HG03175 (cell line): Measurements from ENCODE around the gene CACNA1D.
A peak's percentile ranks its signal among the peaks of the same experiment; 100 is the strongest.

Source experiments
- ATAC-seq: cut with Tn5 transposase; IDR thresholded peaks from one replicate; pipeline ENCODE4 v1.9.1; 2021; ENCODE audit warnings: mild to moderate bottlenecking, moderate library complexity; ENCODE audit not compliant: unreplicated experiment

CACNA1D gene

DNA sequence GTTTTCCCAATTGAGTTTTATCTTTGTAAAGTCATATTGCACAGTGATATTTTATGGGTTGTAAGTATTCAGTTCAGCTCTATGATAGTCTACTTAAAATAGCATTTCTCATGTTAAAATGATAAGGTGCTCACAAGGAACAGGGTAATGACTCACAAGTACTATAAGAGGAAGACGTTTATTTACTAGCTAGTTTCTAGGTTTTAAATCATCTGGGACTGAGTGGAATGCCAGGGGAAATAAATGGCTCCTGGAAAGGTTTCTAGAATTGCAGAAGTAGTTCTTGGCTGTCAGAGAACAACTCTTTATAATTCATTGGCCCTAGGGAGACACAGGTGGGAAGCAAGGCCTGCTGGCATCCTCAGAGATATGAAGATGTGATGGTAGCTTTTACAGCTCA, 239.0 kb downstream of the CACNA1D start:
- ATAC-seq = no peak

DNA sequence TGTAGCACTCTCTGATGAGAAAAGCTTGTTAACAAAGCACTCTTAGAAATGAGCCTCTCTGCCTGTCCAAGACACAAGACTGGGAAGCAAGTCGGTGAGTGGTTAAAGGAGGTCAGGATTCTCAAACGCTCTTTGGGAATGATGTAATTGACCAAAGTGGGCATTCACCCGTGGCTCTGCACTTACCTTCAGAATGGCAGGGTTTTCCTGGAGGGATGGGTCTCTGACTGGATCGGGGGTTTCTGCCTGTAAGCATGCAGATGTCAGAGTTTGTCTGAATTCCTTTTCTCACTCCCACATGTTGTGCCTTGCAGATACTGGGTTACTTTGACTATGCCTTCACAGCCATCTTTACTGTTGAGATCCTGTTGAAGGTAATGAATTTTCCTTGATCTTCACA, 245.6 kb downstream of the CACNA1D start:
- no peak for ATAC-seq

DNA sequence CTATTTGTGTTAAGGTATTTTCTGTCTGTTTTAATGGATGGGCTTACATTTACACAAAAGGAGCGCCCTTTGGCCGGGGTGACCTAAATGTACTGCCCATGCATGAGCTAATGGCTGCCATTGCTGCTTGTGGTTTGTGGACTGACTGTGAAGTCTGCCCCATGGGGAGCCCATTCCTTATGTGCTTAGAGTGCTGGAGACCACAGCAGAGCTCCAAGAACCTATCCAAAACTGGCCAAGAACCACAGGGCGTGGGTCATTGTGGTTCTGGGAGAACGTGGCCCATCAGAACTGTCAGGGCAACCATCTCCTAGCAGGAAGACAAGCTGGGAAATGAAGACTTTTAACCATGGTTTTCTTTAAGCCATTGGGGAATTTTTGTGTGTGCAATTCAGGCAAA, 246.5 kb downstream of the CACNA1D start:
- no peak for ATAC-seq

GRCh38 chr3:53744351-53744750, 249.9 kb downstream of the CACNA1D start:
- no peak for ATAC-seq

- ATAC-seq = no peak
These were observed 253.1 kb downstream of the CACNA1D start for GRCh38 chr3:53747559-53747958.

DNA sequence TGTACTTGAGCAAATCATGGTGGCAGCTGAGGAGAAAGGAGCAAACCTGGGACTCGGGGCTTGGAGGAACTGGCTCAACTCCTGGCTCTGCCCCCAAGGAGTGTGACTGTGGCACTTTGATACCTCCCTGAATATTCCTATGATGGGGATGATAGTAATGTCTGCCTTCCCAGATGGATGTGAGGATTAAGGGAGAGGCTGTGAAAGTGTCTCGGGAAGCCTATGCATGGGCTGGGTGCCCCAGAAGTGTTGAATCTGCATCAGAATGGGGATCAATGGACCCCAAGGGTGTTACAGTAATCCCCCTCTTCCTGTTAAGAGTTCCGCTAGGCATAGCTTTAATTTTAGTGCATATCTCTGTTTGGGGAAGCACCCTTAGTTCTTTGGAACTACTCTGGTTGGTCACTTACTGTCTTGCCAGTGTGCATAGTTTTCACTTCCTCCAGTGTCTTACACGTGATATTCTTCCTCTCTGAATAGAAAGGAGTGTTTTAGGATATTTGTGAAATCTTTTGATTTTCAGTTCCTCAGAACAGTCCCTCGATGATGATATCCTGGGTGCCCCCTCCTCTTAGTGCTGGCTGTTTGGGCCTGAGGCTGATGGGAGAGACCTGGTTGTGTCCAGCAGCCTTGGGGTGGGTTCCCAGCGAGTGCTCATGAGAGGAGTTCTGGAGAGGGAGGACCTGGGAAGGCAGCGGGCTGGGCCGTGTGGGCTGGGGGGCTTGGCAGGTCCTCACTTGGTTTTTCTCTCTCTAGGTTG, 254.3 kb downstream of the CACNA1D start:
- ATAC-seq = peak; percentile 82

GRCh38 chr3:53749448-53749847, 255.0 kb downstream of the CACNA1D start:
- no peak for ATAC-seq

DNA sequence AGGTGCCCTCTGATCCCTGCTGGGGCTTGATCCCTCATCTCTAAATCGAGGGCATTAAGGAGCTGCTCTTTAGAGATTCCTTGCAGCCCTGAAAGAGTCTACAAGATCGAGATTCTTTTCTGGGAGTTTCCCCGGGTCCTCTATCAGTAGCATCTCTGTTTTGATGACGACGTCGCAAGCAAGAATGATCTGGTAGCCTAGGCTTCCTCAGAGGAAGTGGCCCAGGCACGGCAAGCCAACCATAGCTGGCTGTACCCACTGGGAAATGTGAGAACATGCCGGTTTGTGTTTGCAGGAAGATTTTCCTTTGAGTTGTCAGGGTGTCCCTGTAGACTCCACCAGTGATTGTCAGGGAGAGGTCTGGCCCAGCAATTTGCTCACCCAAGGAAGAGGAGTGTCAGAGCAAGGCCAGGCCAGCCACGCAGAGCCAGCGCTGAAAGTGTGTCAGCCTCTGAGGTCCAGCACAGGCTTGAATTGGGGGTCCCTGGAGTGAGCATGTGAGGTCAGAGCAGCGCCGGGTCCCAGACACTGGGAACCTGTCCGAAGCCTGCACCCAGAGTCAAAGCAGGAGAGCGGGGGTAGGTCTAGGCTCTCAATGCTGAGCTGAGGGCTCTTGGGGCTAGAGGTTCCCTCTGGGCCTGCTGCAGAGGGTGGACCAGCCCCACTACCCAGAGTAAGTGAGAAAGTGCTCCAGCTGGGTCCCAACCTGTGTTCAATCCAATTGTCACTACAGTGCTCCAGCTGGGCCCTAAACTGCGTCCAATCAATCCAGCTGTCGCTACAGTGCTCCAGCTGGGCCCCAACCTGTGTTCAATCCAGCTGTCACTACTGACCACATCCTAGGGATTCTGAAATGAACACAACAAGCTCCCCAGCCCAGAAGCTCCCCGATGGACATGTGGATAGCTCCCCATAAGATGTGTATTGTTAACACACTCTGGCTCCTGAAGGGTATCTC, 256.1 kb downstream of the CACNA1D start:
- ATAC-seq = no peak

- no peak for ATAC-seq
These were observed 259.2 kb downstream of the CACNA1D start for GRCh38 chr3:53753518-53754183.

DNA sequence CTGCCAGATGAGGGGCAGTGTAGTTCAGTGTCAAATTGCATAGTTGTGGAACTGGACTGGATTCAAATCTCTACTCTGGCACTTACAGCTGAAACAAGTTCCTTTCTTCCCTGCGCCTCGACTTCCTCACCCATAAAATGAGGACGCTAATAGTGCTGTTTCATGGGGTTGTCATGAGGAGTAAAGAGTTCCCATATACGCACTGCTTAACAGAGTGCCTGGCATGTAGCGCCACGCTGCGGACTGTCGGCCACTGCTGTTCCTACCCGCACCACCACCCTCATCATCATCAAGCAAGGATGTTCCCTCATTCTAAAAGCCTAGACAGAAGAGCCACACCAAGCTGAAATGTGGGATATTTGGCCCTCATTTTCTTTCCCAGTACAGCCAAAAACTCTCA, 259.9 kb downstream of the CACNA1D start:
- no peak for ATAC-seq

GRCh38 chr3:53758846-53759245, 264.4 kb downstream of the CACNA1D start:
- no peak for ATAC-seq

GRCh38 chr3:53763353-53763752, 268.9 kb downstream of the CACNA1D start:
- ATAC-seq = no peak

DNA sequence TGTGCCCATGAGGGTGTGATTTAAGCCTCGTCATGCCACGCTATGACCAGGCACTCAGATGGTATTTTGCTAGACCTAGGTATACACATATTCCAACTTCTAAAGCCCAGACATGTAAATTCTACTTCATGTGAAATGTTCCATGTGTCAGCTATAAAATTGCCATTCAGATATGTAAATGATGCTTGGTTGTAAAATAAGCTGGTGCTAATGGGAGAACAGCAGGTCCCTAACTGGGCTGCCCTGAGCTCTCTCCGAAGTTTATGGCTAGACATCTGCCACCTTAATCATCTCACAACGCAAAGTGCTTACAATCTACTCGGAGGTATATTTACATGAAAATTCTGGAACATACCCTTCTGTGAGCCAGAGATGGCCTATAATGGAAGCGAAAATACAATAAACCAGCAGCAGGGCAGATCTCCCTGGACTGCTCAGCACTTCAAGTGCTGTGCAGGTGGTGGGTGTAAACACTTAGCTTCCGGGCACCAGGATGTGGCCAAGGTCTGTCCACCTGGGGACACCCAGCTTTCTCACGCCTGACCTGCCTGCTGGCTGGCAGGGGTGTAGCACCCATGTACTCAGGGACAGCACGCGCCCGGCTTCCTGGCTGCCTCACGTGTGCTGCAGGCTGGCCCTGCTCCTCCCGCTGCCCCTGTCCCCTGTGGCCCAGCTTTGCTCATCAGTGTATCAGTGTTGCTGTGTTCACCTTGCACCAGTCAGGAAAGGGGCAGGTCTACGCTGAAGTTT, 269.8 kb downstream of the CACNA1D start:
- ATAC-seq = no peak

DNA sequence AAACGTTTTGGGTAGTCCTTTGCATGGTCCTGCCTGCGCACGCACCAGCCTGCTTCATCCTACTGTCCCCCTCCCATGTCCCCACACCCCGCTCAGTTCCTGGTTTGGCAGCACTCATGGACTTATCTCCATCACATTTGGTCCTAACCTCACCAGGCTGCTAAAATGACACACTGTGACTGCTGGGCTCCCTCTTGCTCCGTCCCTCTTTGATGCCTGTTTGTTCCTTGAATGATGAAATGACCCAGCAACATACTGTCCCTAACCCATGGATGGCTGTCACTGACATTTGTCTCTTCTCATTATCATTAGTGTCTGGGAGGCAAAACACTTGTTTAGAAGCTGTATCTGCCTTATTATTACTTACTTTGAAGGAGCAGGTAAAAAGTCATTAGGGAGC, 271.3 kb downstream of the CACNA1D start:
- no peak for ATAC-seq

DNA sequence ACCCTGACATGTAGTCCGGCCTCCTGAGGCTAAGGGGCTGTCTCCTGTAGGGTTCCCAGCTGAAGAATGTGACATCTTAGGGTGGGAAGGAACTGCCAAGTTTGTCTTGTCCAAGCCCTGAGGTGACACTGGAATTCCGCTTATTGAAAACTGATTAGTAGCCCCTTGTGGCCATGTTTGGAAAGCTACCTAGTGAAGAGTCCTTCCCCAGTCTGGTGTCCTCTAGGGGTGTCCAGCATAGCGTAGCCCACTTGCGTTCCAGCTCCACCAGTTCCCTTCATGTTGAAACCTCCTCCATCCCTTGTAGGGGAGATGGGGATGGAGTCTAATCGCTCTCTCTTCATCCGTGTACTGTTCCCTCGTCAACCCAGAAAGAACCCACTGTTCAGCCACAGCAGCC, 272.3 kb downstream of the CACNA1D start:
- ATAC-seq = no peak

- no peak for ATAC-seq
These were observed 274.4 kb downstream of the CACNA1D start for GRCh38 chr3:53768478-53769459.

GRCh38 chr3:53772562-53772961, 278.2 kb downstream of the CACNA1D start:
- ATAC-seq = no peak

DNA sequence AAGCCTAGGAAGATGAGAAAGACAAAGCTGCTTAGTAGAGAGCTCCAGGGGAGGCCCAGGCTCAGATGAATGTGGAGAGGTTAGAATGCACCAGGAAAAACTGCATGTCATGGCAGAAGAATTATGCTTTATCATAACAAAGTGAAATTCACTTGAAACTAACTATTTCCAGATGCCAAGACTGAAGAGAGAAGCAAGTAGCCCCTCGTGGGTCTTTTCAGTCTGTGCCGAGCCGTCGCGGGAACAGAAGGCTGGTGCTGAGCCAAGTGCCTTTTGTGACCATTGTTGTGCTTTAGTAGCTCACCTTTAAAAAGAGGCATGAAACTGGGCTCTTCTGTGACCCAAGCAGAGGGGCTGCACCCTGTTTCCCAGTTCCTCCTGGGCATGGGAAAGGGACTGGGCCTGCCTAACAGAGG, 278.6 kb downstream of the CACNA1D start:
- no peak for ATAC-seq

- ATAC-seq = peak; percentile 79
These were observed 279.4 kb downstream of the CACNA1D start for GRCh38 chr3:53773611-53774368.
